Right atrium auricular region (tissue), 2 donors: ENCODE results near the gene NRG3. TPM values are rescaled to one million over a fixed set of nuclear protein-coding genes. Genes with fewer than 3 reads are reported as not detected.

Source experiments
- DNase-seq: peaks from one replicate; pipeline ENCODE4 v3.0.0-alpha.2; 2019; ENCODE audit warnings: low spot score
- H3K27ac ChIP-seq, 2 donors: fragments of 200-600 bp; sonication (generic); 1 replicate in 1 of 2; 2 replicates in 1 of 2; pipeline ENCODE4 v1.5.1; 2016 to 2019
- H3K27me3 ChIP-seq, 2 donors: fragments of 200-600 bp; sonication (generic); one replicate each; pipeline versions ENCODE4 v1.5.1 to v1.6.0; 2017 to 2019
- H3K36me3 ChIP-seq: fragments of 200-600 bp; sonication (generic); one replicate; pipeline ENCODE4 v1.5.1; 2016
- H3K4me1 ChIP-seq, 2 donors: fragments of 200-600 bp; sonication (generic); one replicate each; pipeline versions ENCODE4 v1.5.1 to v1.6.0; 2017 to 2019
- H3K4me3 ChIP-seq, 2 donors: fragments of 200-600 bp; sonication (generic); 1 replicate in 1 of 2; 2 replicates in 1 of 2; pipeline ENCODE4 v1.5.1; 2017 to 2019; ENCODE audit warnings: mild to moderate bottlenecking in 1 of 2, moderate library complexity in 1 of 2
- H3K9me3 ChIP-seq, 2 donors: fragments of 200-600 bp; sonication (generic); one replicate each; pipeline ENCODE4 v1.5.1; 2019
- total RNA-seq, 2 donors: library from RNA; depleted of rRNA; stranded (reverse); fragments of >200 nt; gene quantifications; one replicate each; pipeline ENCODE4 v1.1.0, GENCODE V29; 2016
- TF ChIP-seq, protein P1 (sequence below), 2 donors: fragments of 200-600 bp; sonication (generic); IDR thresholded peaks; one replicate each; pipeline ENCODE4 v1.5.1; 2019; ENCODE audit warnings: antibody characterized with exemption in 2 of 2

Gene NRG3
- total RNA-seq, 2 donors from 2014 or later: 0.70 to 1.4 TPM

DNA sequence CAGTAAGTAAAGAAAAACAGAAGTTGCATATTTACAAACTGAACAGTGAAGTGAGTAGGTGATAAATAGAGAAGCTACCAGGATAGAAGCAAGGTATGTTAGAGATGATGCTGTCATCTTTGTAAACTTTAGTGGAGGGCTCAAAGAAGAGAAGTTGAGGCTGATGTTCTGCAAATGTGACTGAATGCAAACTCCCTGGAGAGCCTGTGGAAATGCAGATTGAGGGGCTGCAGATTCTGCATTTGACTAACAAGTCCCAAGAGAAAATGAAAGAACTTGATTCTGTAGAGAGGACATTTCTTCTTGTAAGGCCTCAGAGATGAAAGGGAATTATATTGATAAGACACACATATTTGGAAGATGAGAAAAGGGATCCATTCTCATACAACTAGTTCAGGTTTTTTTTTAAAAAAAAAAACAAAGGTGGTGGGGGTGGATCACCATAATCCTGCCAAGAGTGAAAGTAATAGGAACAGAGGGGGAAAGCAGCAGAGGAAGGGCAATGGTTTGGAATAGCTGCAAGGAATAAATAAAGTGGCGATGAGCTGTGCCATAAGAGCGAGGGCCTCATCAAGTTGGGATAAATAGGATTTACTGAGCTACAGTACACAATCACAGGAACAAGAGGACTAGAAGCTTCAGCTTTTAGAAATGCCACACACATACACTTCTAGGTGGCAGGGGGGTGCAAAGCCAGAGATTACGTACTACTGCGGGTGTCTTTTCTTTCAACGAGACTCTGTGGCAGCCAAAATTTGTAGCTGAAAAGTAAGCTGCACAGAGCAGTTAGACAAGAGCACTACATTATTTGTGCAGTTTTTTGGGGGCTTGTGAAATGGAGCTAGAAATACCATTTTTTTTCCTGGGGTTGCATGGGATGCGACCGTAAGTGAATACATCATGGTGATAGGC lies 778.5 kb downstream of the NRG3 start:
- no peak for DNase-seq
- Histone ChIP-seq H3K9me3 (no peaks in the 10 kb centered on the region), H3K27me3 (no peaks in the 10 kb centered on the region), H3K4me3 (no peak overlapping the region), H3K36me3 (no peaks in the 10 kb centered on the region), H3K27ac (no peak overlapping the region), H3K4me1 (no peaks in the 10 kb centered on the region)
- TF ChIP-seq, protein P1, sequence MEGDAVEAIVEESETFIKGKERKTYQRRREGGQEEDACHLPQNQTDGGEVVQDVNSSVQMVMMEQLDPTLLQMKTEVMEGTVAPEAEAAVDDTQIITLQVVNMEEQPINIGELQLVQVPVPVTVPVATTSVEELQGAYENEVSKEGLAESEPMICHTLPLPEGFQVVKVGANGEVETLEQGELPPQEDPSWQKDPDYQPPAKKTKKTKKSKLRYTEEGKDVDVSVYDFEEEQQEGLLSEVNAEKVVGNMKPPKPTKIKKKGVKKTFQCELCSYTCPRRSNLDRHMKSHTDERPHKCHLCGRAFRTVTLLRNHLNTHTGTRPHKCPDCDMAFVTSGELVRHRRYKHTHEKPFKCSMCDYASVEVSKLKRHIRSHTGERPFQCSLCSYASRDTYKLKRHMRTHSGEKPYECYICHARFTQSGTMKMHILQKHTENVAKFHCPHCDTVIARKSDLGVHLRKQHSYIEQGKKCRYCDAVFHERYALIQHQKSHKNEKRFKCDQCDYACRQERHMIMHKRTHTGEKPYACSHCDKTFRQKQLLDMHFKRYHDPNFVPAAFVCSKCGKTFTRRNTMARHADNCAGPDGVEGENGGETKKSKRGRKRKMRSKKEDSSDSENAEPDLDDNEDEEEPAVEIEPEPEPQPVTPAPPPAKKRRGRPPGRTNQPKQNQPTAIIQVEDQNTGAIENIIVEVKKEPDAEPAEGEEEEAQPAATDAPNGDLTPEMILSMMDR (IDR thresholded peaks at IDR 0.05): no peak

DNA sequence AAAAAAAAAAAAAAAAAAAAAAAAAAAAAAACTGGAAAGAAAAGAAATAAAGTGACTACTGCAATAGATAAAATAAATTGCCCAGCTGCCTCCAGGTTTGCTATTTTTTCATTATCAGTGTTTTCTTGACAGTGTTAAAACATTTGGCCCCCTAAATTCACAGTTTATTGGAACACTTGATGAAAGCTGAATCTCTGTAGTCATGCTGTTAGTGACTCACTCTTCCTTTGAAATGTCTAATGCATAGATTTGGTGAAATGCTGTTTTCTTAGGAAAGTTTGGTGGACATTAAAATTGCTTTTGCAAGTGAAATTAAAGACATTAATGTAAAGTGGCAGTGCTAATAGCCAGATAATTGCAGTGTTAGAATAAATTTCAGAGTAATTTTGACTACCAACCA lies 785.2 kb downstream of the NRG3 start:
- Histone ChIP-seq H3K4me3 (no peak overlapping the region), H3K36me3 (no peaks in the 10 kb centered on the region), H3K9me3 (no peaks in the 10 kb centered on the region), H3K27me3 (no peaks in the 10 kb centered on the region), H3K27ac (no peak overlapping the region), H3K4me1 (no peaks in the 10 kb centered on the region)
- DNase-seq: no peak
- TF ChIP-seq, protein P1 (IDR thresholded peaks at IDR 0.05): no peak

DNA sequence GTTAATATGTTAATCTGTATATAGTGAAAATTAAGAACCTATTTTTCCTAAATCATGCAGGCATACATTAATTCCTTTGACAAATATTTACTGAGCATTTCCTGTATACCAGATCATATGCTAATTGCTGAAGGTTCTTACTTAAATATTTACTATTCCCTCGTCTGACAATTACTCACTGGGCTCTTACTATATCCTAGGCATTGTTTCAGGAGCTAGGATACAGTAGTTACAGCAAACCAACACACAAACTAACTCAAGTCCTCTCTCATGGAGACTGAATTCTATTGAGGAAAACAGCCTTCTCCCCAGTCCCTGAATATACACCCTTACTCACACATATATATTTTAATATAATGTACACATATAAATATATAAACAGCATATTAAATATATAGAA lies 786.0 kb downstream of the NRG3 start:
- no peaks in the 10 kb centered on the region for H3K36me3 ChIP-seq
- no peak overlapping the region for H3K27ac ChIP-seq
- H3K4me3 ChIP-seq: no peak overlapping the region
- H3K4me1 ChIP-seq: no peaks in the 10 kb centered on the region
- no peaks in the 10 kb centered on the region for H3K9me3 ChIP-seq
- no peak for DNase-seq
- H3K27me3 ChIP-seq: no peaks in the 10 kb centered on the region
- TF ChIP-seq, protein P1 (IDR thresholded peaks at IDR 0.05): no peak

DNA sequence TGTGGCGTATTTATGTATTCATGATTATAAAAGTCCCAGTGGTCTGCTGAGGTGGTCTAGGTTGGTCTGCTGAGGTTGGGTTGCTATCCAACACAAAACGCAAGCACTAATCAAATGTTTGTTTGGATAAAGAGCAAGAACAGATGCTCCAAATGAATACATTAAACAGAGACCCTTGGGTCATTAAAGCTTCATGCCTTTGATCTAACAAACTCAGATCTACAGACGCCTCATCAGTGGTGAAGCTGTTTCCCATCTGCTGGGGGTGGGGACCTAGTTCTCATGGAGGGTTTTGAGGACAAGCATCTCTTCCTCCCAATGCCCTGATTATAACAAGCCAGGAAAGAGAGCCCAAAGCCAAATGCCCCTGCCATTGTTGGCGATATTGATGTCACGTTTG lies 786.7 kb downstream of the NRG3 start:
- H3K27ac ChIP-seq: no peak overlapping the region
- no peaks in the 10 kb centered on the region for H3K9me3 ChIP-seq
- H3K36me3 ChIP-seq: no peaks in the 10 kb centered on the region
- no peaks in the 10 kb centered on the region for H3K27me3 ChIP-seq
- H3K4me3 ChIP-seq: no peak overlapping the region
- no peaks in the 10 kb centered on the region for H3K4me1 ChIP-seq
- TF ChIP-seq, protein P1 (IDR thresholded peaks at IDR 0.05): no peak
- no peak for DNase-seq

DNA sequence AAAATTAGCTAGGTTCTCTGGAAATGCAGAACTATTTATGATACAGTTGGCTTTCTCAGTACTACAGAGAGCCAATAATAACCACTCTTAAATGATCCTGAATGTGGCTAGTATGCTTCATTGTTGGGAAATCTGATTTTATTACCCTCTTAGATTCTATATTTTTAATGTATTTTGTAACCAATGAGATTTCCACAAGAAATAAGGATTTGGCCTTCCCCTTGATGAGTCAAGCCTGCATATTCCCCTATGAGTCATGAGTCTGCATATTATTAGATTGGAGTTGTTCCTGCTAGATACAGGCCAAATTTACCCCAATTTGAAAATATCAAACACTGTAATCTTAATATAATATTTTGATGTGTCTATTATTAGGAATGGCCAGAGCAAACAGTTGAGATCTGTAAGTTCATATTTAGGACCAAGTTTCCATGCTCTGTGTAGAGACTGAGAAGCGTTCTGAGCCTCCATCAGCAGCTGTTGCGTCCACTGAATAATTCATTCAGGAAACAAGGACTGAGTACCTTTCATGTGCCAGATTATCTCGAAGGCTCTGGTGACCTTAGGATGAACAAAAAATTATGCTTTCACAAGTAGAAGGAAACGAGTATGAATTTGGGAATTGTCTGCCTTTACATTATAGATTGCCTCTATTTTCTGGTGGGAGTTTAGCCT lies 793.4 kb downstream of the NRG3 start:
- Histone ChIP-seq H3K4me1 (no peaks in the 10 kb centered on the region), H3K27me3 (no peaks in the 10 kb centered on the region), H3K27ac (no peak overlapping the region), H3K9me3 (no peaks in the 10 kb centered on the region), H3K36me3 (no peaks in the 10 kb centered on the region), H3K4me3 (no peak overlapping the region)
- DNase-seq: no peak
- TF ChIP-seq, protein P1 (IDR thresholded peaks at IDR 0.05): no peak
